ENCODE data around the gene PEPD.

DNA sequence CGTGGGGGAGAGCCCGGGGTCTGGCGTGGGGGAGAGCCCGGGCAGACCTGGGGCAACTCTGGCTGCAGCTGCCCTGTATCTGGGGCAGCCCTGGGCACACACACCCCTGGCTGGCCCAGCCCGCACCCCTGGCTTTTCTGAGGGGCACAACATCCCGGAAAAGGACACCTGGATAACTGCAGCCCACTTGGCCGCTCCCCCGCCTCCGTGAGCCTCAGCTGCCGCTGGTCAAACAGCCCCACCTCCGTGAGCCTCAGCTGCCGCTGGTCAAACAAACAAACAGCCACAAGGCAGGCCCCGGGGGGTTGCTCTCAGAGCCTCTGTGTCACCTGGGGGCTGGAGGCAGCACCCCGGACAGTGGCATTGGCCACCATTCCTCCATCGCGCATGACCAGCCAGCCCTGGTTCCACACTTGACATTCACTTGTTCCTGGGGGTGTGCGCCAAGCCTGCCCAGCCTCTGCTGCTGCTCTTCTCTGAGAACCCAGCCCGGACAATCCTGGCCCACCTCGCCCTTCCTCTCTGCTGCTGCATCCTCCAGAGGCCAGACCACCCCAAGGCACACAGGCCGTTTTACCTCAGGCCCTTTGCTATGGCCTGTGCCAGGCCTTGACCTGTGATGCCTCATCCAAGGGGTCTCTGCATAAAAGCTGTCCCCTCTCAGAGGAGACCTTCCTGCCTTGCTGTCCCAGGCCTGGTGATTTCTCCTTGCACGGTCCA lies 128.1 kb downstream of the PEPD start:
- TF ChIP-seq, protein P1, sequence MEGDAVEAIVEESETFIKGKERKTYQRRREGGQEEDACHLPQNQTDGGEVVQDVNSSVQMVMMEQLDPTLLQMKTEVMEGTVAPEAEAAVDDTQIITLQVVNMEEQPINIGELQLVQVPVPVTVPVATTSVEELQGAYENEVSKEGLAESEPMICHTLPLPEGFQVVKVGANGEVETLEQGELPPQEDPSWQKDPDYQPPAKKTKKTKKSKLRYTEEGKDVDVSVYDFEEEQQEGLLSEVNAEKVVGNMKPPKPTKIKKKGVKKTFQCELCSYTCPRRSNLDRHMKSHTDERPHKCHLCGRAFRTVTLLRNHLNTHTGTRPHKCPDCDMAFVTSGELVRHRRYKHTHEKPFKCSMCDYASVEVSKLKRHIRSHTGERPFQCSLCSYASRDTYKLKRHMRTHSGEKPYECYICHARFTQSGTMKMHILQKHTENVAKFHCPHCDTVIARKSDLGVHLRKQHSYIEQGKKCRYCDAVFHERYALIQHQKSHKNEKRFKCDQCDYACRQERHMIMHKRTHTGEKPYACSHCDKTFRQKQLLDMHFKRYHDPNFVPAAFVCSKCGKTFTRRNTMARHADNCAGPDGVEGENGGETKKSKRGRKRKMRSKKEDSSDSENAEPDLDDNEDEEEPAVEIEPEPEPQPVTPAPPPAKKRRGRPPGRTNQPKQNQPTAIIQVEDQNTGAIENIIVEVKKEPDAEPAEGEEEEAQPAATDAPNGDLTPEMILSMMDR (IDR thresholded peaks at IDR 0.05) = no peak
- no peak for TF ChIP-seq POLR2A (IDR thresholded peaks at IDR 0.05)
- no peak for TF ChIP-seq POLR2AphosphoS5 (IDR thresholded peaks at IDR 0.05)
